ENCODE data around the gene KLB.

The KLB gene

GRCh38 chr4:39450618-39451017, 43.9 kb downstream of the KLB start:
- TF ChIP-seq FOXP2 (optimal IDR thresholded peaks at IDR 0.05; ENCODE audit: borderline replicate concordance, extremely low read depth, extremely low read length, insufficient read depth) = no peak
- TF ChIP-seq SIN3A (IDR thresholded peaks at IDR 0.05; ENCODE audit: borderline replicate concordance, insufficient read depth, low read length) = no peak
- TF ChIP-seq POLR2AphosphoS5 (IDR thresholded peaks at IDR 0.05; ENCODE audit: low read depth, low read length) = no peak

GRCh38 chr4:39451423-39452023, 44.8 kb downstream of the KLB start:
- TF ChIP-seq POLR2AphosphoS5 (IDR thresholded peaks at IDR 0.05; ENCODE audit: low read depth, low read length) (peak; percentile 58), FOXP2 (optimal IDR thresholded peaks at IDR 0.05; ENCODE audit: borderline replicate concordance, extremely low read depth, extremely low read length, insufficient read depth) (no peak)

- TF ChIP-seq FOXP2 (optimal IDR thresholded peaks at IDR 0.05; ENCODE audit: borderline replicate concordance, extremely low read depth, extremely low read length, insufficient read depth) (no peak), TAF1 (IDR thresholded peaks at IDR 0.05; ENCODE audit: borderline replicate concordance, insufficient read depth, low read length) (no peak), POLR2AphosphoS5 (IDR thresholded peaks at IDR 0.05; ENCODE audit: low read depth, low read length) (no peak), SIN3A (IDR thresholded peaks at IDR 0.05; ENCODE audit: borderline replicate concordance, insufficient read depth, low read length) (no peak)
- TF ChIP-seq, protein P1, sequence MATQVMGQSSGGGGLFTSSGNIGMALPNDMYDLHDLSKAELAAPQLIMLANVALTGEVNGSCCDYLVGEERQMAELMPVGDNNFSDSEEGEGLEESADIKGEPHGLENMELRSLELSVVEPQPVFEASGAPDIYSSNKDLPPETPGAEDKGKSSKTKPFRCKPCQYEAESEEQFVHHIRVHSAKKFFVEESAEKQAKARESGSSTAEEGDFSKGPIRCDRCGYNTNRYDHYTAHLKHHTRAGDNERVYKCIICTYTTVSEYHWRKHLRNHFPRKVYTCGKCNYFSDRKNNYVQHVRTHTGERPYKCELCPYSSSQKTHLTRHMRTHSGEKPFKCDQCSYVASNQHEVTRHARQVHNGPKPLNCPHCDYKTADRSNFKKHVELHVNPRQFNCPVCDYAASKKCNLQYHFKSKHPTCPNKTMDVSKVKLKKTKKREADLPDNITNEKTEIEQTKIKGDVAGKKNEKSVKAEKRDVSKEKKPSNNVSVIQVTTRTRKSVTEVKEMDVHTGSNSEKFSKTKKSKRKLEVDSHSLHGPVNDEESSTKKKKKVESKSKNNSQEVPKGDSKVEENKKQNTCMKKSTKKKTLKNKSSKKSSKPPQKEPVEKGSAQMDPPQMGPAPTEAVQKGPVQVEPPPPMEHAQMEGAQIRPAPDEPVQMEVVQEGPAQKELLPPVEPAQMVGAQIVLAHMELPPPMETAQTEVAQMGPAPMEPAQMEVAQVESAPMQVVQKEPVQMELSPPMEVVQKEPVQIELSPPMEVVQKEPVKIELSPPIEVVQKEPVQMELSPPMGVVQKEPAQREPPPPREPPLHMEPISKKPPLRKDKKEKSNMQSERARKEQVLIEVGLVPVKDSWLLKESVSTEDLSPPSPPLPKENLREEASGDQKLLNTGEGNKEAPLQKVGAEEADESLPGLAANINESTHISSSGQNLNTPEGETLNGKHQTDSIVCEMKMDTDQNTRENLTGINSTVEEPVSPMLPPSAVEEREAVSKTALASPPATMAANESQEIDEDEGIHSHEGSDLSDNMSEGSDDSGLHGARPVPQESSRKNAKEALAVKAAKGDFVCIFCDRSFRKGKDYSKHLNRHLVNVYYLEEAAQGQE (IDR thresholded peaks at IDR 0.05; ENCODE audit: insufficient read depth in 1 of 2, low read depth in 2 of 2, low read length in 2 of 2) = no peak
Observed at GRCh38 chr4:39452153-39452859, 45.6 kb downstream of the KLB start.

GRCh38 chr4:39452860-39453587, 46.3 kb downstream of the KLB start:
- TF ChIP-seq SIN3A (IDR thresholded peaks at IDR 0.05; ENCODE audit: borderline replicate concordance, insufficient read depth, low read length) (no peak), TAF1 (IDR thresholded peaks at IDR 0.05; ENCODE audit: borderline replicate concordance, insufficient read depth, low read length) (no peak), POLR2AphosphoS5 (IDR thresholded peaks at IDR 0.05; ENCODE audit: low read depth, low read length) (no peak; the same call in 1 of the 2 replicates), FOXP2 (optimal IDR thresholded peaks at IDR 0.05; ENCODE audit: borderline replicate concordance, extremely low read depth, extremely low read length, insufficient read depth) (no peak)
- TF ChIP-seq, protein P1 (IDR thresholded peaks at IDR 0.05; ENCODE audit: insufficient read depth in 1 of 2, low read depth in 2 of 2, low read length in 2 of 2) = no peak

DNA sequence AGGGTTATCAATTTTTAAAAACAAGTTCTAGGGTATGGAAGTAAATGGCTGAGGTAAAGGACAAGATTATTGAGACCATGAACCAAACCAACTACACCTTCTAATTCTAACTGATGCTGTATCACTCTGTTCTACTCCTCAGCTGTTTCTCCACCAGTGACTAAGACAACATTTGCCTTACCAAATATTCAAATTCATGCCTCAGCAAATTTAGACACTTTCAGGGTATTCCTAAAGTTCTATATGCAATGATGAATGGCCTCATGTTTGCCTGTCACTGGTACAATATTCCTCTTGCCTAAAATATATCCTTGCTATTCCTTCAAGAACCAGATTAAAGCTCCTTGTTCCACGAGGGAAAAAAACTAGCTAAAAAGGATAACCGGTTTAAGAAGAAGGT, 47.0 kb downstream of the KLB start:
- TF ChIP-seq, protein P1 (IDR thresholded peaks at IDR 0.05; ENCODE audit: insufficient read depth in 1 of 2, low read depth in 2 of 2, low read length in 2 of 2) = no peak
- TF ChIP-seq POLR2AphosphoS5 (IDR thresholded peaks at IDR 0.05; ENCODE audit: low read depth, low read length) (no peak), FOXP2 (optimal IDR thresholded peaks at IDR 0.05; ENCODE audit: borderline replicate concordance, extremely low read depth, extremely low read length, insufficient read depth) (no peak), SIN3A (IDR thresholded peaks at IDR 0.05; ENCODE audit: borderline replicate concordance, insufficient read depth, low read length) (no peak), TAF1 (IDR thresholded peaks at IDR 0.05; ENCODE audit: borderline replicate concordance, insufficient read depth, low read length) (no peak)

Data from PFSK-1 (cell line).